Endometrium (tissue), 2 donors: ENCODE results near the gene BCAN.
"Not testable (repeated sequence)": the region's sequence is repeated elsewhere in the genome, so short reads cannot be mapped to it uniquely, and the experiment has no call there.

Experiments used
- FAIRE-seq: peaks from 2 replicates; lab custom pipeline; 2012; peaks lifted over from hg19 to GRCh38; lab: Jason Lieb, UNC
- donor health status: control.
- donor health status: control.

The BCAN gene, protein sequence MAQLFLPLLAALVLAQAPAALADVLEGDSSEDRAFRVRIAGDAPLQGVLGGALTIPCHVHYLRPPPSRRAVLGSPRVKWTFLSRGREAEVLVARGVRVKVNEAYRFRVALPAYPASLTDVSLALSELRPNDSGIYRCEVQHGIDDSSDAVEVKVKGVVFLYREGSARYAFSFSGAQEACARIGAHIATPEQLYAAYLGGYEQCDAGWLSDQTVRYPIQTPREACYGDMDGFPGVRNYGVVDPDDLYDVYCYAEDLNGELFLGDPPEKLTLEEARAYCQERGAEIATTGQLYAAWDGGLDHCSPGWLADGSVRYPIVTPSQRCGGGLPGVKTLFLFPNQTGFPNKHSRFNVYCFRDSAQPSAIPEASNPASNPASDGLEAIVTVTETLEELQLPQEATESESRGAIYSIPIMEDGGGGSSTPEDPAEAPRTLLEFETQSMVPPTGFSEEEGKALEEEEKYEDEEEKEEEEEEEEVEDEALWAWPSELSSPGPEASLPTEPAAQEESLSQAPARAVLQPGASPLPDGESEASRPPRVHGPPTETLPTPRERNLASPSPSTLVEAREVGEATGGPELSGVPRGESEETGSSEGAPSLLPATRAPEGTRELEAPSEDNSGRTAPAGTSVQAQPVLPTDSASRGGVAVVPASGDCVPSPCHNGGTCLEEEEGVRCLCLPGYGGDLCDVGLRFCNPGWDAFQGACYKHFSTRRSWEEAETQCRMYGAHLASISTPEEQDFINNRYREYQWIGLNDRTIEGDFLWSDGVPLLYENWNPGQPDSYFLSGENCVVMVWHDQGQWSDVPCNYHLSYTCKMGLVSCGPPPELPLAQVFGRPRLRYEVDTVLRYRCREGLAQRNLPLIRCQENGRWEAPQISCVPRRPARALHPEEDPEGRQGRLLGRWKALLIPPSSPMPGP

DNA sequence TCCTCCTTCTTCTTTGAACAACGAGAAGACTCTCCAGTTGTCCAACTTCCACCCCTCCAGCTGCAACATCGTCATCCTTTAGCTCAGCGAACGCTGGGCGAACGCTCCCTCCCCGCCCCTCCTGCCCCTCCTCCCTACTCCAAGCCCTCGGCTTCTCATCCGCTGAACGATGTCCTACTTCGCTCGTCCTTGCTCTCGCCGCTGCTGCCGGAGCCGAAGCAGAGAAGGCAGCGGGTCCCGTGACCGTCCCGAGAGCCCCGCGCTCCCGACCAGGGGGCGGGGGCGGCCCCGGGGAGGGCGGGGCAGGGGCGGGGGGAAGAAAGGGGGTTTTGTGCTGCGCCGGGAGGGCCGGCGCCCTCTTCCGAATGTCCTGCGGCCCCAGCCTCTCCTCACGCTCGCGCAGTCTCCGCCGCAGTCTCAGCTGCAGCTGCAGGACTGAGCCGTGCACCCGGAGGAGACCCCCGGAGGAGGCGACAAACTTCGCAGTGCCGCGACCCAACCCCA lies at the start of gene BCAN:
Gene BCAN, plus strand, starts transcription at position 357 of the 504 bp plus-strand sequence. CDS start 3,938 bp downstream, outside the sequence.
- FAIRE-seq, result no peak

- FAIRE-seq, result no peak
Observed at GRCh38 chr1:156592158-156592909, 49.6 kb upstream of the BCAN start.

- no peak for FAIRE-seq
Observed at GRCh38 chr1:156592910-156593660, 48.8 kb upstream of the BCAN start.

DNA sequence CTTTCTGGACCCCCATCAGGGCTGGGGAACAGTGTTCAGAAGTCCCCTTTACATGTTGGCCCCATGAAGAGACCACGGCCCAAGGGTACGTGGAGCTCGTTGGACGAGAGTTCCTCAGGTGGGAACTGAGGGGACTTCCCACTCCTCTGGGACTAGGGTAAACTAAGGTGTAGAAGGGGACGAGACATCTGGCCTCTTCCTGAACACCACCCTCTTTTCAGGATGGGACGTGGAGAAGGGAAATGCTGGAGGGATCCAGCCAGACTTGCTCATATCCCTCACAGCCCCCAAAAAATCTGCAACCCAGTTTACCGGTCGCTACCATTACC lies 48.3 kb upstream of the BCAN start:
- FAIRE-seq, result no peak

DNA sequence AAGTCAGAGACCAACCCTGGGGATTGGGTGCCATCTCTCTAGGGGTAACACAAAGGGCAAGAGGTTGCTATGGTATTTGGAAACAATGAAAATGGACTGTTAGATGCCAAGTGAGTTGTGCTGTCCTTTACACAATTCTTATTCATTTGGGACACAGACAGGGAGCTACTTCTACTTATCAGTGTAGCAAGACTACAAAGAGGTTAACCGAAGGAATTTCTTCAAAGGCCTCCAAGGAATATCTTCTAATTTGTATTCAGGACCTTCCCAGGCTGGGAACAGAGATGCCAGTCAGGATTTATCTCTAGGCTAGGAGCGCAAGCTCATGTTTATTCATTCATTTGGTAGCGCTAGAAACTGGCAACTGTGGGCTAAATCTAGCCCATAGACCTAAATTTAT lies 47.7 kb upstream of the BCAN start:
- FAIRE-seq, result no peak

DNA sequence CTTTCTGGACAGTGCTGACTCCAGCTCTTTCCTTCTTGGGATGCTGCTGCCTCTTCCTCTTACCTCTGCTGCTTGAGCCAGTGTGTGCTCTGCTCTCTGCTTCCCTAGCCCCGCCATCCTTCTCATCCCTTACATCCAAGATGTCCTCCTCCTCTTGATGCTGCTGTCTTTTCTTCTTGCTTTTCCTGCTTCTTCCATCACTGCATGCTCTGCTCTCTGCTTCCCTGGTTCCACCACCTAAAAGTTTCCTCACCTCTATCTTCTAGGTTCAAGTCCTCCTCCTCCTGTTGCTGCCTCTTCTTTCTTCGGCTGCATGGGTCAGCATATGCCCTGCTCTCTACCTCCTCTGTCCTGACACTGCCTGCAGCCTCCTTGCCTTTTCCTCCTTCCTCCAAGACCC lies 46.9 kb upstream of the BCAN start:
- no peak for FAIRE-seq

GRCh38 chr1:156596426-156596825 lies 45.5 kb upstream of the BCAN start:
- FAIRE-seq, result no peak

- no peak for FAIRE-seq
Observed at GRCh38 chr1:156598125-156598524, 43.8 kb upstream of the BCAN start.

DNA sequence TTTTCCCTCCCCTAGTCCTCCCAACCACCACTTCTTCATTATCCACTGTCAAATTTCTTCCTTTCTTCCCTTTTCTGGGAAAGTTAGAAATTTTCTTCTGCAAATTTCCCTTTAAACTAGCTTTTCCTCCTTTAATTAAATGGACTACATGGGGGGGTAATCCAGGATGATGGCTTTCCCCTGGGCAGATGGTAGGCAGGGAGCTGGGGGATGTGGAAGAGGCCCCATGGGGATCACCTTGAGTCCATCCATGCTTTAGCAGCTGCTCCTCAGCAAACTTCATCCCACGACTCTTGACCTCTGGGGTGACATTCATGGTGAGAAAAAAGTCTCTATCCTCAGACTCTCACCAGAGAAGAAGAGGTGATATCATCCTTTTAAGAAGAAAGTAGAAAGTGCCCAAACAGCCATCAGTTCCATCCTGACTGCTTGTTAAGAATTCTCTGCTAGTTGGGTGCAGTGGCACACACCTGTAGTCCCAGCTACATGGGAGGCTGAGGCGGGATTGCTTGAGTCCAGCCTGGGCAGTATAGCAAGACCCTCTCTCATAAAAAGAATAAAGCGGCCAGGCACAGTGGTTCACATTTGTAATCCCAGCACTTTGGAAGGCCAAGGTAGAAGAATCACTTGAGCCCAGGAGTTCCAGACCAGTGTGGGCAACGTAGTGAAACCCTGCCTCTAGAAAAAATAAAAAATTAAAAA lies 43.0 kb upstream of the BCAN start:
- FAIRE-seq, result no peak

DNA sequence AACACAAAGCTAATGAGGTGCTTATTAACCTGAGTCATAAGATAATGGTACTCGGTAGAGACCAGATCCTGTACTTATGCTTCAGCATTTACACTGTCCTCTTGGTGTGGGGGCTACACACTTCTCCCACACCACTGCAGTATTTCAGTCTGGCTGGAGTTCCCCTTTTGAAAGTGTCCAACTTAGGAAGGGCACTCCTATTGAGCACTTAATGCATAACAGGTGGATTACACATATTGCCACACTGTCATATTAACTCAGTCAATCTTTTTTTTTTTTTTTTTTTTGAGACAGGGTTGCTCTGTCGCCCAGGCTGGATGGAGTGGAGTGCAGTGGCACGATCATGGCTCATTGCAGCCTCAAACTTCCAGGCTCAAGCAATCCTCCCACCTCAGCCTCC lies 42.1 kb upstream of the BCAN start:
- no peak for FAIRE-seq

DNA sequence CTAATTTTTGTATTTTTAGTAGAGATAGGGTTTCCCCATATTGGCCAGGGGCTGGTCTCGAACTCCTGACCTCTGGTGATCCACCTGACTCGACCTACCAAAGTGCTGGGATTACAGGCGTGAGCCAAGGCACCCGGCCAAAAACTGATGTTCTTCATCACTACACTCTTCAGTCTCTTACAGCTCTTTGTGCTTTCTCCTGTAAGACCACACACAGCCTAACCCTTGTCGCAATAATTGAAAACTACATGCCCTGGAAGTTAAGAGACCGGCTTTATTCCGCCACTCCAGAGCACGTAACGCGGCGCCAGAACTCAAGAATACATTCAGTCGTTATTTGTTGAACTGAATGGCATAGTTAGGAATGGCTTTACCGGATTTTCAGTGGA lies 41.2 kb upstream of the BCAN start:
- no peak for FAIRE-seq

DNA sequence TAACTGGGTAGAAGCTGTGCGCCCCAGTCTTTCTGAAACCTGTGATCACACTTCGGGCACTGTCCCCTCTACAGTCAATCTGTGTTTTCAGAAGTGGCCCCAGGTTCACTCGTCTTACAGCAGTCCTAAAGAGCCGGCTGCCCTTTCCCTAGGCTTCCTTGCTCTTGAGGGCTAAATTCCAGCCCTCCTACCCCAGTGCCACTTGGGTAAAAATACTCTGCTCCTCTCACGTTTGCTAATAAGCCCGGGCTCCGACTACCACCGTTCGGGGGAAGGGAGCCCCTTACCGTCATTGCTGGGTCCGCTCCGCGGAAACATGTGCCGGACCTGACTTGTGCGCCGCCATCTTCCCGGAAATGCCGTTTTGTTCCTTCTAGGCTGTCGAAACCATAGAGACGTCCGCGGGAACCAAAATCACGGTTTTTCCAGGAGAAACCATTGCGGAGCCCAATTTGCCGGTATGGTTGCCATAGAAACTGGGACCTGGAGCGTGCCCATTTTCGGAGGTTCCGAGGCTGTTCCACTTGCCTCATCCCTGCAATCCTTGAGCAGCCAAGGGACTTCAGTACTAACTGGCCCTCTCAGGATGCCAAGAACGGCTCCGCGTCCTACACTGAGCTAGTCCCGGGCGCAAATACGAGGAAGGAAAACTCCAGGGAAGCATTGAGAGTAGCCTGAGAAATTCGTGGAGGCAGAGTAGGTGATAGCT lies 40.6 kb upstream of the BCAN start, which contains the start of gene GPATCH4:
Gene GPATCH4, minus strand, starts transcription at position 358 of the 709 bp plus-strand sequence.
- no peak for FAIRE-seq

DNA sequence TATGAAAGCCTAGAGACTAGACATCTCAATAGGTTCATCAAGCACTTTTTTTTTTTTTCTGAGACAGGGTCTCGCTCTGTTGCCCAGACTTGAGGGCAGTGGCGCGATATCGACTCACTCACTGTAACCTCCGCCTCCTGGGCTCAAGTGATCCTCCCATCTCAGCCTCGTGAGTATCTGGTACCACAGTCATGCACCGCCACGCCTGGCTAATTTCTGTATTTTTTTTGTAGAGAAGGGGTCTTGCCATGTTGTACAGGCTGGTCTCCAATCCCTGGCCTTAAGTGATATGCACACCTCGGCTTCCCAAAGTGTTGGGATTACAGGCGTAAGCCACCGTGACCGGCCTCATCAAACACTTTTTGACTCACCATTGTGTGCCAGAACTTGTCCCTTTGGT lies 40.0 kb upstream of the BCAN start:
- FAIRE-seq, result no peak

- FAIRE-seq, result no peak
Observed at GRCh38 chr1:156602557-156602993, 39.3 kb upstream of the BCAN start.

DNA sequence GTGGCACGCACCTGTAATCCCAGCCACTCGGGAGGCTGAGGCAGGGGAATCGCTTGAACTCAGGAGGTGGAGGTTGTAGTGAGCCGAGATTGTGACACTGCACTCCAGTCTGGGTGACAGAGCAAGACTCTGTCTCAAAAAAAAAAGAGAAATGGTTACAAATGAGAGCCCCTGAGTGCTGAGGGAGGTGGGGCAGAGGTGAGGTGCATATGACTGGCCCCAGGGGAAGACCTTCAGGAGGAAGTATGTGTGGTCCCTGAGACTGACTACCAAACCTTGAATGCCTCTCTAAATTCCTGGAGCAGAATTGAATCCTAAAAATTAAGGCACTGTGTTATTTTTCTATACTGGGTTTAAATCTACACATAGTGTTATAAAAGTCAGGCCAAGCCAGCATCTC lies 34.6 kb upstream of the BCAN start:
- not testable (repeated sequence) for FAIRE-seq

DNA sequence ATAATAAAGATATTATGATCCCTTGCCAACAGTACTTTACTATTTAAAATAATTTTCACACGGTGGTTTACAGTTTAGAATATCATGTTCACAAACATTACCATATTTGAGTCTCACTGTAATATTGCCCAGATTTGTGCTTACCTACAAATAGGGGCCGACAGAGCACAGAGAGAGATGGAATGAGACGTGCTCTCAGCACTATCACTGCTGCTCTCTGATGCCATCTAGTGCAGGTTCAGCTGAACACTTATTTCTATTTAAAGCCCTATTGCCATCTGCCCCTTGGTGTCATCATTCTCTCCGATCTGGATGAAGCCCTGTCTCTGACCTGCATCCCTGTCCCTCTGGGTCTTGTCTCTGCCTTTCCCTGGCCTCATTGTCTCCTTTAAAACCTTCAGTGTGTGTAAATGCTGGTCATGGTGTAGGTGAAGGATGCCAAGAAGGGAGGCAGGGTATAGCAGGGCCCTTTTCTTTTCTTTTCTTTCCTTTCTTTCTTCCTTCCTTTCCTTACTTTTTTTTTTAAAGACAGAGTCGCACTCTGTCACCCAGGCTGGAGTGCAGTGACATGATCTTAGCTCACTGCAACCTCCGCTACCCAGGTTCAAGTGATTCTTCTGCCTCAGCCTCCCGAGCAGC lies 33.8 kb upstream of the BCAN start:
- FAIRE-seq, result peak; percentile 72

DNA sequence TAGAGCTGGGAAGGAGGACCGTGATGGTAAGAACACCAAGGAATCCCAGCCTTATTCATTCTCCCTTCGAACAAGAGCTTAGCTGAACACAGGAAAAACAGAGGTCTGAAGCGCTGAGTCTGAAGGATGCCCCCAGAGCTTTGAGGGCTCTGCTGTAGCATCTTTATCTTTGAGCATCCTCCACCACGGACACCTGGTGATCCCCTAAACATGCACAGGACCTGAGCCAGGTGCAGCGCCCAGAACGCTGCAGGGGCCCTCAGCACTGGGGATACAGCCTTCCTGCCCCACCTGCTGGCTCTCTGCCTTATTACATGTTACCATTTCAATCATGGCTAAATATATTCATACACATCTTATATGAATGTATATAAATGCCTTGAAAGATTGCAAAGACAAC lies 32.9 kb upstream of the BCAN start:
- FAIRE-seq, result no peak

DNA sequence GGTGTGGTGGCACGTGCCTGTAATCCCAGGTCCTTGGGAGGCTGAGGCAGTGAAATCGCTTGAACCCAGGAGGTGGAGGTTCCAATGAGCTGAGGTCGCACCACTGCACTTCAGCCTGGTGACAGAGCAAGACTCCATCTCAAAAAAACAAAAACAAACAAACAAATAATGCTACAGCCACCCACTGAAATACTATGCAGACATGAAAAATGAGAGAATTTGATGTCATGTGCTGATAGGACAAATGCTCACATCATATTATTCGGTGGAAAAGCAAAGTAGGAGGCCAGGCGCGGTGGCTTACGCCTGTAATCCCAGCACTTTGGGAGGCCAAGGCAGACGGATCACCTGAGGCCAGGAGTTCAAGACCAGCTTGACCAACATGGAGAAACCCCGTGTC lies 31.8 kb upstream of the BCAN start:
- not testable (repeated sequence) for FAIRE-seq

GRCh38 chr1:156612666-156613065 lies 29.3 kb upstream of the BCAN start:
- FAIRE-seq, result no peak

- no peak for FAIRE-seq
Observed at GRCh38 chr1:156615946-156616345, 26.0 kb upstream of the BCAN start.
